Transverse colon (tissue), 3 donors: Measurements from ENCODE around the gene WWOX.

ENCODE experiments used
- POLR2A ChIP-seq: fragments of 450-650 bp; IDR thresholded peaks from one replicate; pipeline ENCODE4 v1.6.1; 2016; ENCODE audit warnings: antibody characterized with exemption, mild to moderate bottlenecking, moderate library complexity
- TF ChIP-seq, protein P1 (sequence below), 5 experiments: fragments of 200-600 bp in 3 of 5; fragments of 450-650 bp in 2 of 5; sonication (generic) in 3 of 5; IDR thresholded peaks; 1 replicate in 2 of 5; 2 replicates in 3 of 5; pipeline ENCODE4 v1.5.1; 2016 to 2017; ENCODE audit warnings: antibody characterized with exemption in 5 of 5, inconsistent platforms in 3 of 5, mild to moderate bottlenecking in 2 of 5, moderate library complexity in 1 of 5

DNA sequence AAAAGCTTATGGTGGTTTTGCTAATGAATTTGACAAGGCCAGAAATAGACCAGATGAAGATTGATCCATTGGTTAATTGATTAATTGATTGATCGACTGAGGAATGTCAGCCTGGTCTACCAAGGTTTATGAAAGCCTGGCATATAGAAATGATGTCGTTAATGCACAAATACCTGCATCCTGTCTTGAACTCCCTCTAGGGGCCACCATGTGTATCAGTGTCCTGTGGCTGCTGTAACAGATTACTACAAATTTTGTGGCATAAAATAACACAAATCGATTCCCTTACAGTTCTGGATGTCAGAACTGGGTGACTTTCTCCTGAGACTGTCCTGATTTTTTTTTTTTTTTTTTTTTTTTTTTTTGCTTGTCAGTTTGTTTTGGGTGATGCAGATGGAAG, 947.9 kb downstream of the WWOX start:
- TF ChIP-seq POLR2A: no peak
- TF ChIP-seq, protein P1, sequence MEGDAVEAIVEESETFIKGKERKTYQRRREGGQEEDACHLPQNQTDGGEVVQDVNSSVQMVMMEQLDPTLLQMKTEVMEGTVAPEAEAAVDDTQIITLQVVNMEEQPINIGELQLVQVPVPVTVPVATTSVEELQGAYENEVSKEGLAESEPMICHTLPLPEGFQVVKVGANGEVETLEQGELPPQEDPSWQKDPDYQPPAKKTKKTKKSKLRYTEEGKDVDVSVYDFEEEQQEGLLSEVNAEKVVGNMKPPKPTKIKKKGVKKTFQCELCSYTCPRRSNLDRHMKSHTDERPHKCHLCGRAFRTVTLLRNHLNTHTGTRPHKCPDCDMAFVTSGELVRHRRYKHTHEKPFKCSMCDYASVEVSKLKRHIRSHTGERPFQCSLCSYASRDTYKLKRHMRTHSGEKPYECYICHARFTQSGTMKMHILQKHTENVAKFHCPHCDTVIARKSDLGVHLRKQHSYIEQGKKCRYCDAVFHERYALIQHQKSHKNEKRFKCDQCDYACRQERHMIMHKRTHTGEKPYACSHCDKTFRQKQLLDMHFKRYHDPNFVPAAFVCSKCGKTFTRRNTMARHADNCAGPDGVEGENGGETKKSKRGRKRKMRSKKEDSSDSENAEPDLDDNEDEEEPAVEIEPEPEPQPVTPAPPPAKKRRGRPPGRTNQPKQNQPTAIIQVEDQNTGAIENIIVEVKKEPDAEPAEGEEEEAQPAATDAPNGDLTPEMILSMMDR (IDR thresholded peaks at IDR 0.05): peak in 4 of 5 experiments; percentile 40 to 48 (median 42)
